Central memory CD4-positive, alpha-beta T cell (primary cell): ENCODE results near the gene DCDC2C.

Experiments used
- DNase-seq: peaks from one replicate; pipeline ENCODE4 v3.0.0; 2022

The DCDC2C gene

GRCh38 chr2:3747032-3747654, 43.8 kb downstream of the DCDC2C start:
- DNase-seq = no peak

- no peak for DNase-seq
Measured at GRCh38 chr2:3747826-3748225, 44.5 kb downstream of the DCDC2C start.

GRCh38 chr2:3749201-3749600, 45.8 kb downstream of the DCDC2C start:
- no peak for DNase-seq

GRCh38 chr2:3751251-3751650, 47.9 kb downstream of the DCDC2C start:
- DNase-seq = no peak

GRCh38 chr2:3751806-3752205, 48.4 kb downstream of the DCDC2C start:
- no peak for DNase-seq

- no peak for DNase-seq
Measured at GRCh38 chr2:3752376-3752775, 49.0 kb downstream of the DCDC2C start.

GRCh38 chr2:3753561-3753960, 50.2 kb downstream of the DCDC2C start:
- no peak for DNase-seq

- DNase-seq = no peak
Measured at GRCh38 chr2:3754280-3754679, 50.9 kb downstream of the DCDC2C start.

GRCh38 chr2:3754795-3755194, 51.4 kb downstream of the DCDC2C start:
- DNase-seq = no peak

- no peak for DNase-seq
Measured at GRCh38 chr2:3755277-3755676, 51.9 kb downstream of the DCDC2C start.

- DNase-seq = no peak
Measured at GRCh38 chr2:3756306-3756705, 52.9 kb downstream of the DCDC2C start.

GRCh38 chr2:3758906-3759305, 55.5 kb downstream of the DCDC2C start:
- no peak for DNase-seq

GRCh38 chr2:3759331-3759730, 56.0 kb downstream of the DCDC2C start:
- no peak for DNase-seq

- no peak for DNase-seq
Measured at GRCh38 chr2:3759761-3760160, 56.4 kb downstream of the DCDC2C start.

GRCh38 chr2:3761272-3761671, 57.9 kb downstream of the DCDC2C start:
- no peak for DNase-seq

GRCh38 chr2:3762771-3763447, 59.5 kb downstream of the DCDC2C start:
- DNase-seq = no peak

- DNase-seq = no peak
Measured at GRCh38 chr2:3766824-3767223, 63.4 kb downstream of the DCDC2C start.

- DNase-seq = no peak
Measured at GRCh38 chr2:3768960-3769765, 65.8 kb downstream of the DCDC2C start.

GRCh38 chr2:3769766-3770165, 66.4 kb downstream of the DCDC2C start:
- DNase-seq = no peak

- DNase-seq = no peak
Measured at GRCh38 chr2:3770724-3771415, 67.5 kb downstream of the DCDC2C start.

- DNase-seq = no peak
Measured at GRCh38 chr2:3771576-3771975, 68.2 kb downstream of the DCDC2C start.

- DNase-seq = no peak
Measured at GRCh38 chr2:3774336-3774735, 71.0 kb downstream of the DCDC2C start.

- DNase-seq = no peak
Measured at GRCh38 chr2:3776311-3776710, 72.9 kb downstream of the DCDC2C start.
